Posterior cingulate gyrus (tissue), 11 donors: ENCODE measurements around the gene MZF1.

ENCODE experiments used
- DNase-seq, 10 donors: peaks; one replicate each; pipeline versions ENCODE4 v3.0.0 to v3.0.0-alpha.2; 2020 to 2021; ENCODE audit warnings: mixed read lengths in 3 of 10
- intact Hi-C: fragments of 100-400 bp; cut with DNase I; formaldehyde crosslinking; loops from one replicate; pipeline ENCODE4 v1.15.1; 2023

MZF1 gene

DNA sequence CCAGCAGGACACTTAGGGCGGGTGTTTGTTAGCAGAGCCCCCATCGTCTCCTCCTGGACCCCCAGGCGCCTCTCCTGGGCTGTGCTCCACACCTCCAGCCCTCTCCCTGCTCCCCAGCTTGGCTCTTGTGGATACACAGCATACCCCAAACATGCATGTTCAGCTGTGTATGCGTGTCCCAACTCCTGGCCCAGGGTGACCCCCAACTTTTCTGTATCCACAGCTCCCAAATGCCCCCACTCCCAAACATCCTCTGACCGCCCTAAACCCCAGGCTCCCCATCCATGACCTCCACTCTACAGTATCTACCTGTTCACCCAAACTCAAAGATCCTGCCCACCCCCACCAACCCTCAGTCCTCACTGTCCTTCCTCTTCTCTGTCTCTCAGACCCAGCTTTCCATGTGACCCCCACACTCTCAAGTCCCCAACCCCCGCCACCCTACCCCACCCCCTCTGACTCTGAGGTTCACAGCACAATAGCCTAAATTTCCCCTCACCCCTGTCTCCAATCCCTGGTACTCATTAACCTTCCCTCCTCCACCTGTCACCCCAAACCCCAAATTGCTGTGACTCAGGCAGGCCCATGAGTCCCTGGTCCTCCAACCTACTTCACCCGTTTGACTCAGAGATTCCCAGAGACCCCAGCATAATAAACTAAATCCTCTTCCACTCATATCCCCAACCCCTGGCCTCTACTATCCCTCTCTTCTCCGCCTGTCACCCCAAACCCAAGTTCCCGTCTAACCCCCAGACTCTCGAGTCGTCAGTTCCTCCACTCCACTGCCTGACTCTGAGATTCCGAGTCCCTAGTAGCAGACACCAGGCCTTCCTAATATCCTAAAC, 15.7 kb downstream of the MZF1 start:
- intact Hi-C loops, result loop anchor here (2.0 kb wide), 1 partner anchor 15 kb away; the partner anchor contains the start of gene MZF1
- DNase-seq, result peak in 2 of 10 donors; percentile 33 to 43

DNA sequence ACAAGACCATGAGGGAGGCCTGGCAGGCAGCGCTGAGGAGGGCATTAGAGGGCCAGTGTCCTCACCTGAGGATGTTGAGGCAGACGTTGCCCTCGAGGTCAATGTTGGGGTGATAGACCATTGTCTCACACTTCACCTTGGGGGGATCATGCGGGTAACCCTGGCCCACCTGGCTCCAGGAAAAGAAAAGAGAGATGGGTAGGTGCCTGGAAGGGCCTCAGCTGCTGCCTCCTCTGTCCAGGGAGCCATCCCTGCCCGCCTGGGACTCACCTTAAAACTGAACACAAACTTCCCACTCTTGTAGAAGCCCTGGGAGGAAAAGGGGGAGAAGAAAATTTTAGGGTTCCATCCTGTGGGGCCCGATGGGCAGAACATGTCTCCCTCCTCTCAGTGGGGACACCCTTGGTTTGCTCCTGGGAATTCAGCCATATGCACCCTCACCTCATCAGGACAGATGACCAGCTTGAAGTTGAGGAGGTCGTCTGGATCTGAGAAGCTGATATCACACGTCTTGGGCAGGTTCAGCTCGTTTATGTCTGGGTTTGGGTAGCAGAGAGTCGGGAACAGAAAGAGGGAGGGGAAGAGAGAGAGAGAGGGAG, 16.4 kb downstream of the MZF1 start:
- intact Hi-C loops, result no loop called here
- DNase-seq, result peak in 2 of 10 donors; percentile 16 to 24

DNA sequence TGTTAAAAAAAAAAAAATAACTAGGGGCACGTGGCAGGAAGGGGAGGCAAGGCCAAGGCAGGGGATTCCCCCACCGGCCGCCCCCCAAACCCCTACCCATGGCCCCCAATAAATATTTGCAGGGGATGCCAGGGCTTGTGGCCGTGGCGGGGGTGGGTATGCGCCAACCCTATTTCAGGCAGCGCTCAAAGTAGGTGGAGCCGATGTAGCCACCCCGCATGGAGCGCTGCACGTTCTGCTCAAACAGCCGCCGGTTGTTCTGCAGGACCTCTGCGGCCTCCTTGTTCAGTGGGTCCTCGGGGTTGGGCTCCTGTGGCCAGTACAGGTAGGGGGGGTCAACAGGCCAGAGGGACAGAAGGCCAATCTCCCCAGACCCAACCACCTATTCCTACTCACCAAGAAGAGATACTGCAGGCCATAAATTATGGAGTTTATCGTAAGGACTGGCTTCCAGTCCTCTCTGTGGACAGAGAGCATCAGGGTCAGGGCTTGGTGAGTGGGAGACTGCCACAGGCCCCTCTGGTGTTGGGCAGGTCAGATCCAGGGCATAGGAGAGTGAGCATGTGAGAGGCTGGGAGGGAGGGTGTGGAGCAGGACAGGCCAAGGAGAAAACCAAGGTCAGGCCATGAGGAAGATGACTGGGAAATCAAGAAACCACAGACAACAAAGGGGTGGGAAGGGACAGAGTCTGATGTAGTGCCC, 17.1 kb downstream of the MZF1 start:
- peak in 2 of 10 donors; percentile 41 to 59 for DNase-seq
- intact Hi-C loops, result loop anchor here (1.0 kb wide), 1 partner anchor 12 kb away; the partner anchor contains the start of gene TRIM28

DNA sequence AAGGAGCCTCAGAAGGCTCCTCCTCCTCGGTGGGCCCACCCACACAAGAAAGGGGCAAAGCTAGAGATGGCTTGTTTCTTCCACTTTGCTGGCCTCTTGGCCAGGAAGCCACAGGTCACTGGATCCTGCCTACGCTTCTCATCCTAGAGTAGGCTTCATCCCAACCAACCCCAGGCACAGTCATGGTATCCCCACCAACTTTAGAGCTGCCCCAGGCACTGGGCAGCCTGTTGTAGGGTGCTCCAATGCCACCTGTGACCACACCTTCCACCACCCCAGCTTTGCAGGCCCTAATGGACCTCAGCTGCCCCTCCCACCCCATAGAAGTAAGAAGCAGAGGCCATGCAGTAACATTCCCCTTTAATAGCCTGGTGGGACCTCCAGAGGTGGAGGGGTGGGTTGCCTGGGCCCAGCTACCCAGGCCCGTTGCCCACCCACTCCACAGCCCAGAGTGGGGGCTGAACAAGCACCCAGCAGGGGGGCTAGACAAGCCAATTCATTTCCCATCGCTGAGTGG, 17.7 kb downstream of the MZF1 start:
- DNase-seq, result peak in 2 of 10 donors; percentile 43 to 57
- intact Hi-C loops, result loop anchor here (1.0 kb wide), 1 partner anchor 11 kb away; the partner anchor contains the start of gene TRIM28

DNA sequence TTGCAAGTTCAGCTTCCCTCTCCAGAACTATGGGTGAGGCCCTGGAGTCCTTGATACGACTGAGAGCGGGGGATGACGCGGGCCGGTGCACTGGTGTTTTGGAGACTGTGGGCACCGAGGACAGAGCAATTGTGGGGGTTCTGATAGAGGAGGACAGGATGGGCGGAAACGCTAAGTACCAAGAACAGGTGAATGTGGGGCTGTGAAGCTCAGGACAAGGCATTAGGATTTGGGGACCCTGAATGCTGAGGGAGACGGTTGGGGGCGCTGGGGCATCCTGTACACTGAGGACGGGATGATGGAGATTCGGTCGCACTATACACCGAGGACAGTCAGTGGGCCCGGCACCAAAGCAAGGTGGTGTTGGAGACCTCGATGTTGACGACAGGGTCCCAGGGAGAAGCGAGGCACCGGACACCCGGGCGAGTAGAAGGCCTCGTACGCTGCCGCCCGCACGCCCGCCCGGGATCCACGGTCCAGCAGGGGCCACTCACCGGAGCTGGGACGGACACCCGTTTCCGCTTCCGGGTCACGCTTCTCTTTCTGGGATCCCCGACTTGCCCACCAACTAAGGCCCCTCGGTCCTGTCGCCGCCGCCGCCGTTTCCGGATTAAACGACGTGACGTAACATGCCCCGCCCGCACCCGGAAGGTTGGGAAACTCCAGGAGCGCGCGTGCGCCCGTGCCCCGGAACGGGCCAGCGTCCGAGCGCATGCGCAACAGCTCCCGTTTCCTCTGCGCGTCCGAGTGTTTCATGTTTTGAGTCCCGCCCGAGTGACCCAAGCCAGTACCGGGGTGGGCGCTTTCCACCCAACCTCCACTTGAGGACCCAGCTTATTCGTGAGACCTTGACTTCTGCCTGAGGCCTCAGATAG, 18.4 kb downstream of the MZF1 start, which contains the start of gene CHMP2A:
Gene CHMP2A, minus strand, starts transcription at position 612 of the 875 bp plus-strand sequence. CDS start 893 bp downstream, outside the sequence.
- intact Hi-C loops, result loop anchor here (1.0 kb wide), 1 partner anchor 10 kb away; the partner anchor contains the start of gene TRIM28
- DNase-seq, result peak; percentile 98 to 100 (median 99)

DNA sequence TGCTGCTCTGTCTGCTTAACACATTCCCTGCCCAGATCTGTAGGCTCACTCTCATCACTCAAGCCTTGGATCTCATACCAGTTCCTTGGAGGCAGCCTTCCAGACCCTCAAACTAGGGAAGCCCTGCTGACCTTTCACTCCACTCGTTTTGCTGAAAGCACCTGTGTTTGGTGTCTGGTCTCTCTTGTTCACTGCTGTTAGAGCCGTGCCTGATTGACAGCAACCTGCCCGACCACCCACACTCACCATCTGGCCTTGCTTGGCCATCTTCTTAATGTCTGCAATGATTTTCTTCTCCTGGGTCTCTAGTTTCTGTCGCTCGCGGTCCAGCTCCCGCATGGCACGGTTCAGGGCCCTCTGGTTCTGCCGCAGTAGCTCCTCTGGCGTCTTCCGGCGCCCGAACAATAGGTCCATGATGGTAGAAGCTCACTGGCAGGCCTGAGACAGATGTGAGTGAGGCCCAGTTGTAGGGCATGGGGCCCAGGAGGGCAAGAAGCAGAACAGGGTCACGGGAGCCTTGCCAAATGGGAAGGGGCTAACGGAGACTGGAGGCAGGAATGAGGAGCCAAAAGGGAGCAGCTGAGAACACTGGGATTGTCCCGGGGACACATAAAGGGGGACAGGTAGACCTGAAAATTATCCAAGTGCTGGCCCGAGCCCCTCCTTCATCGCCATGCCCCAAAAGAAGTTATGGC, 19.2 kb downstream of the MZF1 start:
- intact Hi-C loops, result no loop called here
- peak in 2 of 10 donors; percentile 20 to 58 for DNase-seq

DNA sequence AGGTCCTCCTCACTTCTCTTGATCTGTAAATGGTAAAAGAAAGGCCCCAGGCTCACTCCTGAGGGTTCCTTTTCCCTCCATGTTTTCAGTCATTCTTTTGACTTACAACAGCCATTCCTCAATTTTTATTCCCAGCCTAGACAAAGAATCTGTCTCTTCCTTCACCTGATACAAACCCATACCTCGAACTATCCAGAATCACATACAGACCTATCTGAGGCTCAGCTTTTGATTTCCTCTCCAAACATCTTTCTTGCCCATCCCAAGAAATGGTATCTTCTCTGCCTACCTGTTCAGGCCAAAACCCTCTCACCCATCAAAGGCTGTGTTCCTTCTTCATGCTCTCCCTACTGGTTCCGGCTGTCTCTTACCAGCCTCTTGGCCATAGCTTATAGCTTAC, 20.5 kb downstream of the MZF1 start:
- intact Hi-C loops, result no loop called here
- no peak for DNase-seq

DNA sequence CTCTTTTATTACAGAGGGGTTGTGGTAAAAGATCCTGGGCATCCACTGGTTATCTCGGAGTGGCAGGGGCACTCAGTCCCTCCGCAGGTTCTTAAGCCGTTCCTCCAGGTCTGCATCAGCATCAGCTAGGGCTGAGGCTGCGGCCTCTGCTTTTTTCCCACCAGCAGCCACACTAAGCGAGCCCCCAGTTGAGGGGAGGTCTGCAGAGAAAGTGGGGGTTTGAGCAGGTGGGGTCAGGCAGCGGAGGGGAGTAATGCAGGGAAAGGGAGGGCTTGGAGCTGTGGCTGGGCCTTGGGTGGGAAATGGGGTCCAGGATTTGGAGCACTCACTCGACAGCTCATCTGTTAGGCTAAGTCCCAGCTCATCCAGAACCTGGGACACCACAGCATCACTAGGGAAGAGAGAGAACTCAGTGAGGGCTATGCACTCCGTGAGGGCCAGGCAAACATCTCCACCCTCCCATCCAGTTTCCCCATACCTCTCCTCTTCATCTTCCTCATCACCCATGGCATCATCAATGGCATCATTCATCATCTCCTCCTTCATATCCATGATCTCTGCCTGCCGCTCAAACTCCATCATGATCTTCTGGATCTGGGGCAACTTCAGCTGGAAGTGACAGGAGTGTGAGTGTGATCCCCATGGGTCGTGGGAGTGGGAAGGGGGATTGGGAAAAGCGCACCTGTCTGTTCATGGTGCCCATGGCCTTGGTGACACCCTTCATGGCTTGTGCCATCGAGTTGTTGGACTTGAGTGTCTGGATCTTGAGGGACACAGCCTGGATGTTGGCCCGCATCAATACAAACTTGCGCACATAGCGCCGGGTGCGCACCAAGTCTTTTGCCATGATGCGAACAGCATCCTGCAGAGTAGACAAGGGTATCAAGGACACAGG, 21.3 kb downstream of the MZF1 start:
- DNase-seq, result peak in 2 of 10 donors; percentile 49 to 61
- intact Hi-C loops, result no loop called here

DNA sequence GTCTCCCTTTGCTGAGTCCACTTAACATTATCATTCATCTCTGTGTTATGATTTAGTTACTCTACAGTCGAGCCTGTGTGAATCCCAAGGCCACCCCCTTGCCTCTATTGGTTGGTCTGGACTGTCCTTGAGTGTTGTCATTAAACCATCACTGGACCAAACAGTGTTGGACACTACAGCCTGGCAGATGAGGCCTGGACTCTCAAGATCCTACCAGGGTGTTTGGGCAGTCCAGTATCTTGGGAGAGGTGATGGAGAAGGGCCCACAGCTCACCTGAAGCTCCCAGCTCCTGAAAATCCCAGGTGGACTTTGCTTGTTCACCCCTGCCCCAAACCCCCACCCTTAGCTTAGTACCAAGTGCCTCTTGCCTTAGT, 22.0 kb downstream of the MZF1 start:
- intact Hi-C loops, result no loop called here
- no peak for DNase-seq

DNA sequence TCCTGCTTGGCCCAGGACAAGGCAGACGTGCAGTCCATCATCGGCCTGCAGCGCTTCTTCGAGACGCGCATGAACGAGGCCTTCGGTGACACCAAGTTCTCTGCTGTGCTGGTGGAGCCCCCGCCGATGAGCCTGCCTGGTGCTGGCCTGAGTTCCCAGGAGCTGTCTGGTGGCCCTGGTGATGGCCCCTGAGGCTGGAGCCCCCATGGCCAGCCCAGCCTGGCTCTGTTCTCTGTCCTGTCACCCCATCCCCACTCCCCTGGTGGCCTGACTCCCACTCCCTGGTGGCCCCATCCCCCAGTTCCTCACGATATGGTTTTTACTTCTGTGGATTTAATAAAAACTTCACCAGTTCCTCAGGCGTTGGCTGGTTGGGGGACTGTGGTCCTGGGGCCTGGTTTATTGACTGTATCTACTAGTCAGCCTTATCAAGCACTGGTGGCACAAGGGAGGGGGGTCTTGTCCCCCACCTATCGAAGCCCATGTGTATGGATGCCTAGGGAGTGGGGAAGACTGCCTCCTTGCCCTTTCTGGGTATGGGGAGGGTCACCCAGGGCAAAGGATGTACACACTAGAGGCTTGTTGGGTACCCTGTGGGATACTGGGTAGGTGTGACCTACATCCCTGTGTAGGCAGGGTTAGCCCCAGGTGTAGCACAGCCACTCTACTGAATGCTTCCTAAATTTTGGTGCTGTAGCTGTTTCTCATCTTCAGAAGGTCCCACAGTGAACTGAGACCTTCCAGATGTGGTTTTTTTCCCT, 22.6 kb downstream of the MZF1 start:
- peak in 2 of 10 donors; percentile 50 to 73 for DNase-seq
- intact Hi-C loops, result no loop called here

DNA sequence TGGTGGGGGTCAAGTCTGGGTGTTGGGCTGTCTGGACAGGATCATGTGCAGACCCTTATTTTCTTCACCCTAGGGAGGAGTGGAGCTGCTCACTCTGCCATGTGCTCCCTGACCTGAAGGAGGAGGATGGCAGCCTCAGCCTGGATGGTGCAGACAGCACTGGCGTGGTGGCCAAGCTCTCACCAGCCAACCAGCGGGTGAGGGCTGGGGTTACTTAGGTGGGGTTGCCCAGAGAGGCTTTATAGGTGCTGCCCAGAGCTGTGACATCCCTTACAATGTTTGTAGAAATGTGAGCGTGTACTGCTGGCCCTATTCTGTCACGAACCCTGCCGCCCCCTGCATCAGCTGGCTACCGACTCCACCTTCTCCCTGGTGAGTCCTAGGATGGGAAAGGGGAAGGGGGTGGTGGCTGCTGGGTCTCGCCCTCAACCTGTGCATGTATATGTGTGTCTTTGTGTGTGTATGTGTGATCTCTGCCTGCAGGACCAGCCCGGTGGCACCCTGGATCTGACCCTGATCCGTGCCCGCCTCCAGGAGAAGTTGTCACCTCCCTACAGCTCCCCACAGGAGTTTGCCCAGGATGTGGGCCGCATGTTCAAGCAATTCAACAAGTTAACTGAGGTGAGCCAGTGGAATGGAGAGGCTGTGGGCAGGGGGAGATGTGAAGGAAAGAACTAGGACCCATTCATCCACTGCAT, 23.3 kb downstream of the MZF1 start:
- peak in 2 of 10 donors; percentile 39 to 62 for DNase-seq
- intact Hi-C loops, result no loop called here

DNA sequence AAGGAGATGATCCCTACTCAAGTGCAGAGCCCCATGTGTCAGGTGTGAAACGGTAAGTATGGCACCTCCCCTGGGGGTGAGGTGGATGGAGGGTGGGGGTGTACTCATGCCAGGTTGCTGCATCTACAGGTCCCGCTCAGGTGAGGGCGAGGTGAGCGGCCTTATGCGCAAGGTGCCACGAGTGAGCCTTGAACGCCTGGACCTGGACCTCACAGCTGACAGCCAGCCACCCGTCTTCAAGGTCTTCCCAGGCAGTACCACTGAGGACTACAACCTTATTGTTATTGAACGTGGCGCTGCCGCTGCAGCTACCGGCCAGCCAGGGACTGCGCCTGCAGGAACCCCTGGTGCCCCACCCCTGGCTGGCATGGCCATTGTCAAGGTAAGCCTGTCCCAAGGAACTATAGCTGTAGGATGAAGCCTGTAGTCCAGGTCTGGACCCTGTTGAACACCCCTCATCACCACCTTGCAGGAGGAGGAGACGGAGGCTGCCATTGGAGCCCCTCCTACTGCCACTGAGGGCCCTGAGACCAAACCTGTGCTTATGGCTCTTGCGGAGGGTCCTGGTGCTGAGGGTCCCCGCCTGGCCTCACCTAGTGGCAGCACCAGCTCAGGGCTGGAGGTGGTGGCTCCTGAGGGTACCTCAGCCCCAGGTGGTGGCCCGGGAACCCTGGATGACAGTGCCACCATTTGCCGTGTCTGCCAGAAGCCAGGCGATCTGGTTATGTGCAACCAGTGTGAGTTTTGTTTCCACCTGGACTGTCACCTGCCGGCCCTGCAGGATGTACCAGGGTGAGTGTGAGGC, 24.1 kb downstream of the MZF1 start:
- intact Hi-C loops, result no loop called here
- peak in 2 of 10 donors; percentile 28 to 79 for DNase-seq

DNA sequence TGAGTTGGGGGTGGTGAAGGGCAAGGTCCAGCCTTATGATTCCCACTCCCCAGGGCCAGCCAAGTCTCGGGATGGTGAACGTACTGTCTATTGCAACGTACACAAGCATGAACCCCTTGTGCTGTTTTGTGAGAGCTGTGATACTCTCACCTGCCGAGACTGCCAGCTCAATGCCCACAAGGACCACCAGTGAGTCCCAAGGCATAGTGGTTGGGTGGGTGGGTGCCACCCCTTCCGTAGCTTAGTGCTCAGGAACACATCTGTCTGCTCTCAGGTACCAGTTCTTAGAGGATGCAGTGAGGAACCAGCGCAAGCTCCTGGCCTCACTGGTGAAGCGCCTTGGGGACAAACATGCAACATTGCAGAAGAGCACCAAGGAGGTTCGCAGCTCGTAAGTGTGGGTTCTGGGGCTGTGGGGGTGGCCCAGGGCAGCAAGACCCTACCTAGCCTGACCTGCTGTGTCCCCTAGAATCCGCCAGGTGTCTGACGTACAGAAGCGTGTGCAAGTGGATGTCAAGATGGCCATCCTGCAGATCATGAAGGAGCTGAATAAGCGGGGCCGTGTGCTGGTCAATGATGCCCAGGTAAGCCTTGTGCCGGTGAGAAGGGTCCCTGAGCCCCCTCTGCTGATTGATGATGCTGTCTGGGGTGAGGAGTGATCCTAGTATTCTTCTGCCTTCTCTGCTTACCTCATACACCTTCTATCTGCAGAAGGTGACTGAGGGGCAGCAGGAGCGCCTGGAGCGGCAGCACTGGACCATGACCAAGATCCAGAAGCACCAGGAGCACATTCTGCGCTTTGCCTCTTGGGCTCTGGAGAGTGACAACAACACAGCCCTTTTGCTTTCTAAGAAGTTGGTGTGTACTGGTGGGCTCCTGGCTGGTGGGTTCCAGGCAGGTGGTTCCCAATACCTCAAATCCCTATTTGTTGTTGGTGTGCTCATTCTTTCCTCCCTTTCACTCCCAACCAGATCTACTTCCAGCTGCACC, 25.5 kb downstream of the MZF1 start:
- DNase-seq, result peak in 2 of 10 donors; percentile 20 to 50

DNA sequence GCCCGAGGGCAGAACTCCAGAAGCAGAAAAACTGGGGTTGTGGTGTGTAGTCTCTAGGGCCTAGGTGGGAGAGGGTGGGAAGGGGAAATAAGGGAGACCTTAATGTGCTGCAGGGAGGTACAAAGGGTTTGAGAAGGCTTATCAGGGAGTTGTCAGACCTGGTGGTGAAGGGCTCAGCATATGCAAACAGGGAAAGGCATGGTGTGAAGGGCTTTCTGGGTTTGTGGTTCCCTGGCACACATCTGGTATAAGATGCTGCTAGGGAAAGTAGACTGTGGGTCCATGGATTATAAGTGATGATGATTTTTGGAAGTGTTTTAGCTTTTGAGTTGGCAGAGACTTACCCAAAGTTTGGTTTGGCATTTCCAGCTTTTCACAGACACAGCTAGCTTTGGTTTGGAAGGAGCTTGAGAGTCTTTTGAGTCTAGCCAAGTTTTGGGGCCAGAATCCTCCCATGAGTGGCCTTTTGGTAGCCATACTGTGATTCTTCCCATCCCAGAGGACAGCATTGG, 27.1 kb downstream of the MZF1 start:
- DNase-seq, result no peak
- intact Hi-C loops, result no loop called here

More for the DNA sequence above, 25.5 kb downstream of the MZF1 start:
- intact Hi-C loops, result no loop called here
